HepG2 (cell line): Measurements from ENCODE around the gene COL27A1. TPM values are rescaled to one million over a fixed set of nuclear protein-coding genes. Genes with fewer than 3 reads are reported as not detected.
A peak's percentile ranks its signal among the peaks of the same experiment; 100 is the strongest.

Experiments
- ATAC-seq: fragments of 200-7000 bp; cut with Tn5 transposase; 3 replicates; pipeline ENCODE4 v1.9.1; 2020; ENCODE audit warnings: mild to moderate bottlenecking, moderate library complexity
- BruUV-seq: library from RNA; stranded (reverse); fragments of 400-500 nt; replicated peaks from 2 replicates; lab custom pipeline; 2021; lab: Mats Ljungman, UMichigan
- CTCF ChIA-PET: fragments of 300-600 bp; formaldehyde crosslinking; extraction: SDS; loops from one replicate; lab custom pipeline; 2021; ENCODE audit warnings: low total read pairs, inconsistent platforms, low intra/inter-chr PET ratio; lab: Yijun Ruan, JAX
- POLR2A ChIA-PET: fragments of 350-600 bp; sonication (Branson Sonifier 250); formaldehyde crosslinking; loops from one replicate; lab custom pipeline; 2020; ENCODE audit warnings: antibody characterized with exemption, inconsistent platforms; lab: Yijun Ruan, JAX
- DNase-seq: peaks from one replicate; pipeline ENCODE4 v3.0.0-alpha.2; 2015; ENCODE audit warnings: low spot score
- FAIRE-seq: peaks from 3 replicates; lab custom pipeline; 2011; peaks lifted over from hg19 to GRCh38; lab: Jason Lieb, UNC
- H2AFZ ChIP-seq: one replicate; pipeline ENCODE4 v1.6.1; 2011; ENCODE audit warnings: low read length, inconsistent platforms
- H3K27ac ChIP-seq: fragments of 300-600 bp; 3 replicates; pipeline ENCODE4 v1.8.0; 2011; ENCODE audit warnings: mixed run types, mild to moderate bottlenecking, mixed read lengths, low read length, inconsistent platforms; ENCODE audit not compliant: insufficient read depth; ENCODE audit errors: extremely low read length
- H3K27me3 ChIP-seq, 2 experiments: fragments of 200-600 bp in 1 of 2; 2 replicates in 1 of 2; 3 replicates in 1 of 2; pipeline versions ENCODE4 v1.6.0 to v1.8.0; 2011; ENCODE audit warnings: low read length in 2 of 2, mild to moderate bottlenecking in 2 of 2, moderate library complexity in 2 of 2, inconsistent platforms in 1 of 2; ENCODE audit not compliant: insufficient read depth in 2 of 2, control insufficient read depth in 1 of 2
- H3K36me3 ChIP-seq, 2 experiments: fragments of 200-600 bp in 1 of 2; replicated peaks in 1 of 2; 2 replicates in 1 of 2; 3 replicates in 1 of 2; pipeline versions ENCODE4 v1.5.1 to v1.8.0; 2011; ENCODE audit warnings: low read length in 2 of 2, inconsistent platforms in 1 of 2; ENCODE audit not compliant: insufficient read depth in 2 of 2, control insufficient read depth in 1 of 2
- H3K4me1 ChIP-seq: 2 replicates; pipeline ENCODE4 v1.5.1; 2012; ENCODE audit warnings: low read length, inconsistent platforms; ENCODE audit not compliant: insufficient read depth
- H3K4me2 ChIP-seq: 2 replicates; pipeline ENCODE4 v1.6.0; 2011; ENCODE audit warnings: low read depth, low read length, inconsistent platforms
- H3K4me3 ChIP-seq, 3 experiments: fragments of 200-600 bp in 1 of 3; sonication (generic), shearing (Covaris generic) in 1 of 3; replicated peaks in 1 of 3; 2 replicates each; pipeline ENCODE4 v1.5.1; 2011 to 2016; ENCODE audit warnings: low read length in 3 of 3, inconsistent platforms in 2 of 3, low read depth in 2 of 3, mild to moderate bottlenecking in 2 of 3, control low read depth in 1 of 3, mixed read lengths in 1 of 3; ENCODE audit not compliant: insufficient read depth in 1 of 3
- H3K79me2 ChIP-seq: one replicate; pipeline ENCODE4 v1.6.1; 2011; ENCODE audit warnings: low read length, inconsistent platforms; ENCODE audit not compliant: insufficient read depth
- H3K9ac ChIP-seq: 2 replicates; pipeline ENCODE4 v1.6.0; 2011; ENCODE audit warnings: mild to moderate bottlenecking, low read depth, low read length, inconsistent platforms; ENCODE audit not compliant: insufficient read depth
- H3K9me3 ChIP-seq: 2 replicates; pipeline ENCODE4 v1.5.1; 2012; ENCODE audit warnings: mild to moderate bottlenecking, low read length
- H4K20me1 ChIP-seq: 2 replicates; pipeline ENCODE4 v1.6.0; 2011; ENCODE audit warnings: inconsistent platforms, mild to moderate bottlenecking, low read length, moderate library complexity; ENCODE audit not compliant: insufficient read depth
- AGO2 ChIP-seq: fragments of 200-400 bp; formaldehyde crosslinking; optimal IDR thresholded peaks from 2 replicates; pipeline ENCODE3; 2017; ENCODE audit warnings: mild to moderate bottlenecking, low read depth, low read length, moderate library complexity
- EED ChIP-seq: sonication (generic); formaldehyde crosslinking; IDR thresholded peaks from 2 replicates; pipeline ENCODE4 v1.5.0; 2020; ENCODE audit warnings: mild to moderate bottlenecking, missing genetic modification reagents
- KDM1A ChIP-seq: IDR thresholded peaks from 2 replicates; pipeline ENCODE4 v1.6.1; 2016; ENCODE audit warnings: missing compliant biosample characterization
- MEF2D ChIP-seq: sonication (generic); formaldehyde crosslinking; IDR thresholded peaks from 2 replicates; pipeline ENCODE4 v1.5.1; 2020; ENCODE audit warnings: mild to moderate bottlenecking, missing genetic modification reagents
- RBM22 ChIP-seq: fragments of 200-400 bp; formaldehyde crosslinking; optimal IDR thresholded peaks from 2 replicates; pipeline ENCODE3; 2017; ENCODE audit warnings: mild to moderate bottlenecking, low read length, moderate library complexity
- ZNF530 ChIP-seq: sonication (generic); formaldehyde crosslinking; IDR thresholded peaks from 2 replicates; pipeline ENCODE4 v1.5.0; 2020; ENCODE audit warnings: low read depth, mild to moderate bottlenecking, missing genetic modification reagents
- ZNF558 ChIP-seq: sonication (generic); formaldehyde crosslinking; IDR thresholded peaks from 2 replicates; pipeline ENCODE4 v1.9.0; 2022; ENCODE audit warnings: mild to moderate bottlenecking, missing genetic modification reagents, borderline replicate concordance
- ZNF660 ChIP-seq: sonication (generic); formaldehyde crosslinking; IDR thresholded peaks from 2 replicates; pipeline ENCODE4 v1.5.1; 2020; ENCODE audit warnings: mild to moderate bottlenecking, low read depth, missing genetic modification reagents, borderline replicate concordance
- ZNF781 ChIP-seq: sonication (generic); formaldehyde crosslinking; IDR thresholded peaks from 2 replicates; pipeline ENCODE4 v1.5.1; 2020; ENCODE audit warnings: borderline replicate concordance, mild to moderate bottlenecking, missing genetic modification reagents; ENCODE audit errors: not compliant biosample characterization
- WGBS: methylation state at CpG from one replicate; pipeline ENCODE4 v1.1.6; 2017; ENCODE audit warnings: low lambda C conversion rate; 5-methylcytosine and 5-hydroxymethylcytosine counted together
- in situ Hi-C: cut with HindIII; loops from 2 replicates; pipeline ENCODE4 v1.10.0; 2017; ENCODE audit warnings: low pct_unique_long_range_greater_than_20kb; ENCODE audit not compliant: extremely low pct_ligation_motif_present
- intact Hi-C: fragments of 100-400 bp; cut with micrococcal nuclease; formaldehyde crosslinking; loops from one replicate; pipeline ENCODE4 v1.10.0; 2022; ENCODE audit not compliant: unreplicated experiment
- polyA plus RNA-seq, 8 experiments: library from polyadenylated mRNA; depleted of rRNA in 3 of 8; stranded (reverse) in 7 of 8; unstranded in 1 of 8; fragments of >200 nt; fragmentation: Illumina TruSeq in 4 of 8; extraction: Trizol in 4 of 8; gene quantifications; 2 replicates each; pipeline versions ENCODE4 v1.2.1 to v1.2.3, GENCODE V29; 2011 to 2016; ENCODE audit warnings: low read depth in 4 of 8, missing spikeins in 1 of 8, mixed read lengths in 1 of 8; ENCODE audit not compliant: insufficient read depth in 1 of 8
- total RNA-seq, 5 experiments: library from RNA; depleted of rRNA; stranded (reverse); fragments of >200 nt; fragmentation: Illumina TruSeq; extraction: Trizol; gene quantifications; 2 replicates each; pipeline ENCODE4 v1.2.3, GENCODE V29; 2016; ENCODE audit warnings: low read depth in 1 of 5

Gene COL27A1
- total and polyA plus RNA-seq, 2 of the 13 experiments (the other 11 are each of a cell fraction or from before 2014, with no cell fraction given) = 71.3 to 89.1 TPM

DNA sequence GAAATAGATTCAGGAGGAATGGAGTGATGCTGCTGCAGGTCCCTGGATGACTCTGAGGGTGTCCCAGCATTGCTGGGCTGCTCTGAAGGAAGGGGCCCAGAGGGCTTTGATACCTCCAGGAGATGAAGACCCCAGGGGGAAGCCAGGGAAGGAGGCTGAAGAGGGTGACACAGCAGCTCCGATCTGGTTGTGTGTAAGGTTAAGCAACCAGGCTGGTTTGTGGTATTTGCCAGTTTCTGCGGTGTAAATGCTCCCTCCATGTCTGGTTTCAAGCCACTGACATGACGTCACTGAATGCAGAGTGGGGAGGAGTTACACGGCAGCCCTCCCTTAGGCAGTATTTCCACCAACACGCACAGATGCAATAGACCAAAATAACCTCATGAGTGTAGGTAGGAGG lies 127.6 kb downstream of the COL27A1 start:
- Histone ChIP-seq H4K20me1 (no peaks in the 10 kb centered on the region), H3K4me2 (no peak overlapping the region), H2AFZ (no peak overlapping the region), H3K79me2 (no peaks in the 10 kb centered on the region), H3K4me3 (no peak overlapping the region), H3K4me1 (no peaks in the 10 kb centered on the region), H3K27ac (no peak overlapping the region), H3K9me3 (no peaks in the 10 kb centered on the region), H3K36me3 (peaks cover 49 to 84% of the 10 kb centered on the region in 2 experiments), H3K27me3 (no peaks in the 10 kb centered on the region), H3K9ac (no peak overlapping the region)
- CTCF ChIA-PET = no interaction called here
- DNase-seq (no peak), FAIRE-seq (no peak), ATAC-seq (no peak)
- in situ Hi-C loops (no loop called here), intact Hi-C loops (no loop called here)
- POLR2A ChIA-PET = no interaction called here
- 99% methylated on average over 5 of the region's 5 CpGs for WGBS
- TF ChIP-seq ZNF558 (no peak), ZNF781 (CRISPR knock-in tag) (no peak), MEF2D (no peak), ZNF660 (no peak), ZNF530 (no peak), RBM22 (peak; percentile 72)
- BruUV-seq = no TSS peak

DNA sequence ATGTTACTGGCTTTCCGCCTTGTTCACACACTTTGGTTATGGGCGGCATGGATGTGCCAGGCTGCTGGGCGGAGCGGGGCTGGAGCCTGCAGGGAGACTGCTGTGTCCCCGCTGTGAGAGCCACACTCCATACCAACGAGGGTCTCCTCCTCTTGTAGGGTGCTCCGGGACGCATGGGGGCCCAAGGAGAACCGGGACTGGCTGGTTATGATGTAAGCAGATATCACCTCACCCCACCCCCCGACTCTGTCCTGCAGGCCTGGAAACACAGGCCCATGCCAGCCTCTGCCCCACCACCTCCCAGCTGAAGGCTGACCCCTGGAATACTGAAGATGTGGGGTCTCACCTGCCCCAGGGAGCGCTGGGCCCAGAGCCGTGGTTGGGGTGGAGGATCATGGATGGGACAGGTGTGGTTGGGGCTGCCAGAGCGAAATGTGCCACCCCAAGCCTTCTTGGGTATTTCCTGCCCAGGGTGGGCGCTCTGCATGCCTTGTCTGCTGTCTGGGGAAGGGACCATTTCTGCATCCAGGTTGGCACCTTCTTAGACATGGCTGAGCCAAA lies 128.3 kb downstream of the COL27A1 start:
- Histone ChIP-seq H3K4me1 (no peaks in the 10 kb centered on the region), H4K20me1 (no peaks in the 10 kb centered on the region), H3K4me3 (no peak overlapping the region), H3K79me2 (no peaks in the 10 kb centered on the region), H3K27ac (no peak overlapping the region), H3K9me3 (no peaks in the 10 kb centered on the region), H3K27me3 (no peaks in the 10 kb centered on the region), H2AFZ (no peak overlapping the region), H3K36me3 (peaks cover 54 to 86% of the 10 kb centered on the region in 2 experiments), H3K4me2 (no peak overlapping the region), H3K9ac (no peak overlapping the region)
- DNase-seq (no peak), ATAC-seq (no peak), FAIRE-seq (no peak)
- ChIA-PET POLR2A (no interaction called here), CTCF (no interaction called here)
- BruUV-seq = no TSS peak
- TF ChIP-seq KDM1A (CRISPR knock-in tag) = no peak
- peak; percentile 87 for TF ChIP-seq AGO2
- no peak for TF ChIP-seq EED
- in situ Hi-C loops (no loop called here), intact Hi-C loops (no loop called here)
- WGBS = 100% methylated on average over 5 of the region's 14 CpGs
